GM19043 (cell line): ENCODE results near the gene SORD.

Experiments used
- ATAC-seq: cut with Tn5 transposase; IDR thresholded peaks from one replicate; pipeline ENCODE4 v1.9.1; 2021; ENCODE audit warnings: low read depth; ENCODE audit not compliant: unreplicated experiment

SORD gene

GRCh38 chr15:45114751-45115085 is 91.7 kb downstream of the SORD start:
- no peak for ATAC-seq

- no peak for ATAC-seq
Observed at GRCh38 chr15:45115312-45115820, 92.4 kb downstream of the SORD start.

GRCh38 chr15:45116006-45116481 is 93.0 kb downstream of the SORD start:
- no peak for ATAC-seq

GRCh38 chr15:45116482-45117307 is 93.7 kb downstream of the SORD start:
- ATAC-seq = no peak

DNA sequence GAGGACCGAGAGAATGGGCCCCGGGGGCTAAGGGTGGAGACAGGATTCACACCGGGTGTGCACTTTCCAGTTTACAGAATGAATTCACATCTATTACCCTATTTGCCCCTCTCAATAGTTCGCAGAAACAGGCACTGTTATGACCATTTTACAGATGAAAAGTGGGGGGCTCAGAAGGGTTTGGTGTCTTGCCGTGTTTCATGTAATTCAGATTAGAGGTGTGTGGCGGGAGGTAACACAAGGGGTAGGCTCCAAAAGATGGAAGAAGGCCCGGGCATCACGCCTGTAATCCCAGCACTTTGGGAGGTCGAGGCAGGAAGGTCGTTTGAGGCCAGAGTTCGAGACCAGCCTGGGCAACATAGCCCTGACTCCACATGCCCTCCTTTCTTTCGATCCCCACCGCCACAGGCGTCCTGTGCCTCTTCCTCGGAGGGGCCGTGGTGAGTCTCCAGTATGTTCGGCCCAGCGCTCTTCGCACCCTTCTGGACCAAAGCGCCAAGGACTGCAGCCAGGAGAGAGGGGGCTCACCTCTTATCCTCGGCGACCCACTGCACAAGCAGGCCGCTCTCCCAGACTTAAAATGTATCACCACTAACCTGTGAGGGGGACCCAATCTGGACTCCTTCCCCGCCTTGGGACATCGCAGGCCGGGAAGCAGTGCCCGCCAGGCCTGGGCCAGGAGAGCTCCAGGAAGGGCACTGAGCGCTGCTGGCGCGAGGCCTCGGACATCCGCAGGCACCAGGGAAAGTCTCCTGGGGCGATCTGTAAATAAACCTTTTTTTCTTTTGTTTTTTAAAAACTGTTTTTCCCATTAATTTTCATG is 94.5 kb downstream of the SORD start:
- ATAC-seq = peak; percentile 11

GRCh38 chr15:45118131-45118588 is 95.2 kb downstream of the SORD start:
- ATAC-seq = peak; percentile 93

- no peak for ATAC-seq
Observed at GRCh38 chr15:45118996-45119395, 96.0 kb downstream of the SORD start.

- no peak for ATAC-seq
Observed at GRCh38 chr15:45120081-45120972, 97.3 kb downstream of the SORD start.

DNA sequence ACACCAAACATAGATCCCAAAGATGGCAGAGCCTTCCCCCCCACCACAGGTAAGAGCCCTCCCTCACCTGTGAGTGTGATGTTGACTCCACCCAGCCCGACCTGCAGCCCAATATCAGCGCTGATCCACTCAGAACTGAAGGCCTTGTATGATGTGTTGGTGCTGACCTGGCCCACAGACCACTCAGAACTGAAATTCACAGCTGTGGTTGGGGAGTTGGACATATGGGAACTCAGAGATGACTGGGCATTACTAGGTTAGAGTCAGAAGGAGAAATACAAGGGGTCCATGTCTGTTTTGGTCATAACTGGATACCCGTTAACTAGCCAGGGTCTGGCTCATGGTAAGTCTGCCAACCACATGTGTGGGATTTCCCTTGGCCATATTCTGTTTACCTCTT is 98.0 kb downstream of the SORD start:
- no peak for ATAC-seq

DNA sequence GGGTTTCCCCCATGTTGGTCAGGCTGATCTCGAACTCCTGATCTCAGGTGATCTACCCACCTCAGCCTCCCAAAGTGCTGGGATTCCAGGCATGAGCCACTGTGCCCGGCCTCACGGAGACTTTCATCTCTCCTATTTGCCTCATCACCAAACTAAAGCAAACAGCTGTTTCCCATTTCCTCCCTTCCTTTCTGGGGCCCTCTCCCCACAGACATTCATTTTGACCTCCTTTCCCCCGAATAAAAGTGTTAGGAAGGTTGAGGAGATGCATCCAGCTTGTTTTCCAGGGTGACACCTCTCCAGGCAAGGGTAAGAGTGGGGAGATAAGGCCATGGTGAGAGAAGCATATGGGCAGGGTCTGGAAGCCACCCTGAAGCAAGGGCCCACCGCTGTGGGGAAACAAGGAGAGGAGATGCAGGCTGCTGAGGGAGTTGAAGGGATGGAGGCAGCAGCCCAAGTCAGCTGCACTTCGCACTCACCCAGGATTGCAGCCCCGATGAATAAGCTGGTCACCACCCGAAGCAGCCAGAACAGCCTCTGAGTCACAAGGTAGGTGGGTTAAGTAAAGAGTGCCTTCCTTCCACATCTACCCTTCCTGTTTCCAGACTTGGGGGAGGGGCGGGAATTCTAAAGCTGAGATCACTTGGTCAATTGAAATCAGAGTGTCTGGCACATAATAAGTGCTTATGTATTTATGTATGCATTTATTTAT is 98.9 kb downstream of the SORD start:
- ATAC-seq = no peak

DNA sequence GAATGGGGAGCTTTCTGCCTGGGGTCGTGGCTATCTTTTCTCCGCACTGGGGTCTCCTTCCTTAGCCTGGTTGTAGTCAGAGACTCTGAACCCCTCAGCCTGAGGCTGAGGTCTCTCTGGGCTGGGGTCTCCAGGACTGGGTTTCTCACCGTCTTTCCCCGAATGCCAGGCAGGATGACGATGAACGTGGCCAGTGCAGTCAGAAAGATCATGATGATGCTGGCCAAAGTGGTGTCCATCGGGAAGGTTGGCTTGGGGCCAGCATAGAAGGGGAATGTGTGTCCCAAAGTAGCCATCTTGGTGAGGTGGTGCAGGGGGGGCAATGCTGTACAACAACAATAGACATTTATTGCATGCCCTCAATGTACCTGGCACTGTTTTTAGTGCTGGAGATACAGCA is 99.7 kb downstream of the SORD start:
- no peak for ATAC-seq

GRCh38 chr15:45123397-45123796 is 100.4 kb downstream of the SORD start:
- ATAC-seq = no peak

- no peak for ATAC-seq
Observed at GRCh38 chr15:45126535-45127158, 103.7 kb downstream of the SORD start.
